GM23338 (cell line): ENCODE data around the gene ZNF587. TPM values are rescaled to one million over a fixed set of nuclear protein-coding genes. Genes with fewer than 3 reads are reported as not detected.
"Not testable (repeated sequence)": the region's sequence is repeated elsewhere in the genome, so short reads cannot be mapped to it uniquely, and the experiment has no call there.

Experiments used
- ATAC-seq: fragments of 200-7000 bp; cut with Tn5 transposase; 3 replicates; pipeline ENCODE4 v1.9.1; 2020
- DNase-seq: peaks from one replicate; pipeline ENCODE4 v3.0.0-alpha.2; 2015; ENCODE audit warnings: low spot score
- H2AFZ ChIP-seq: fragments of 200-600 bp; sonication (generic); 2 replicates; pipeline ENCODE4 v1.8.0; 2016; ENCODE audit warnings: antibody characterized with exemption, mild to moderate bottlenecking, moderate library complexity
- H3F3A ChIP-seq: fragments of 200-600 bp; sonication (generic); replicated peaks from 2 replicates; pipeline ENCODE4 v1.8.0; 2017; ENCODE audit warnings: antibody characterized with exemption, mixed run types, low read depth
- H3K27ac ChIP-seq: fragments of 200-600 bp; sonication (generic); 2 replicates; pipeline ENCODE4 v1.6.1; 2016; ENCODE audit warnings: low read depth
- H3K27me3 ChIP-seq: fragments of 200-600 bp; sonication (generic); 2 replicates; pipeline ENCODE4 v1.8.0; 2016; ENCODE audit warnings: mild to moderate bottlenecking, mixed run types, moderate library complexity; ENCODE audit not compliant: insufficient read depth
- H3K36me3 ChIP-seq: fragments of 200-600 bp; sonication (generic); 2 replicates; pipeline ENCODE4 v1.8.0; 2016; ENCODE audit warnings: mild to moderate bottlenecking; ENCODE audit not compliant: insufficient read depth
- H3K4me1 ChIP-seq: fragments of 200-600 bp; sonication (generic); 2 replicates; pipeline ENCODE4 v1.8.0; 2016; ENCODE audit warnings: mild to moderate bottlenecking, moderate library complexity; ENCODE audit not compliant: insufficient read depth
- H3K4me2 ChIP-seq: fragments of 200-600 bp; sonication (generic); 2 replicates; pipeline ENCODE4 v1.7.1; 2017; ENCODE audit warnings: mixed run types
- H3K4me3 ChIP-seq: fragments of 200-600 bp; sonication (generic); 2 replicates; pipeline ENCODE4 v1.6.1; 2016; ENCODE audit warnings: mixed run types
- H3K79me2 ChIP-seq: fragments of 200-600 bp; sonication (generic); replicated peaks from 2 replicates; pipeline ENCODE4 v1.8.0; 2017; ENCODE audit warnings: mild to moderate bottlenecking; ENCODE audit not compliant: insufficient read depth
- H3K9me2 ChIP-seq: fragments of 200-600 bp; sonication (generic); 2 replicates; pipeline ENCODE4 v1.8.0; 2017; ENCODE audit not compliant: insufficient read depth
- H4K20me1 ChIP-seq: fragments of 200-600 bp; sonication (generic); replicated peaks from 2 replicates; pipeline ENCODE4 v1.8.0; 2017; ENCODE audit warnings: mild to moderate bottlenecking; ENCODE audit not compliant: insufficient read depth
- H3K27ac Mint-ChIP-seq: 2 replicates; pipeline ENCODE4 v1.8.0; 2020; ENCODE audit warnings: inconsistent platforms, mild to moderate bottlenecking, moderate library complexity, mixed read lengths
- H3K27me3 Mint-ChIP-seq: 3 replicates; pipeline ENCODE4 v1.8.0; 2022; ENCODE audit warnings: low read depth, mild to moderate bottlenecking, moderate library complexity, mixed read lengths, inconsistent platforms; ENCODE audit not compliant: insufficient read depth, poor library complexity
- H3K36me3 Mint-ChIP-seq: 3 replicates; pipeline ENCODE4 v1.8.0; 2021; ENCODE audit warnings: low read depth, mild to moderate bottlenecking, inconsistent platforms, moderate library complexity, mixed read lengths
- H3K4me1 Mint-ChIP-seq: 3 replicates; pipeline ENCODE4 v1.8.0; 2020; ENCODE audit warnings: mild to moderate bottlenecking, inconsistent platforms, mixed read lengths
- H3K4me3 Mint-ChIP-seq: 3 replicates; pipeline ENCODE4 v1.8.0; 2021; ENCODE audit warnings: moderate library complexity, mild to moderate bottlenecking, inconsistent platforms, mixed read lengths
- H3K9me3 Mint-ChIP-seq: 3 replicates; pipeline ENCODE4 v1.8.0; 2020; ENCODE audit warnings: moderate library complexity, mild to moderate bottlenecking, inconsistent platforms, mixed read lengths
- CREB1 ChIP-seq: fragments of 250-450 bp; sonication (Bioruptor Pico); IDR thresholded peaks from 2 replicates; pipeline ENCODE4 v1.5.0; 2020; ENCODE audit warnings: low read depth, mild to moderate bottlenecking, moderate library complexity
- CTCF ChIP-seq, 2 experiments: fragments of 200-600 bp in 1 of 2; sonication (generic) in 1 of 2; conservative IDR thresholded peaks; 2 replicates each; pipeline versions ENCODE4 v1.5.1 to v1.6.1; 2016 to 2017; ENCODE audit warnings: antibody characterized with exemption in 2 of 2, low read depth in 2 of 2, mild to moderate bottlenecking in 2 of 2, moderate library complexity in 1 of 2
- ETS1 ChIP-seq: IDR thresholded peaks from 2 replicates; pipeline ENCODE4 v1.6.1; 2016; ENCODE audit warnings: antibody characterized with exemption
- EZH2 ChIP-seq: fragments of 200-600 bp; sonication (generic); IDR thresholded peaks from one replicate; pipeline ENCODE4 v1.8.0; 2017; ENCODE audit warnings: antibody characterized with exemption, mild to moderate bottlenecking, low read depth; ENCODE audit not compliant: unreplicated experiment
- EZH2phosphoT487 ChIP-seq: fragments of 200-600 bp; sonication (generic); IDR thresholded peaks from one replicate; pipeline ENCODE4 v1.8.1; 2018; ENCODE audit warnings: antibody characterized with exemption; ENCODE audit not compliant: unreplicated experiment
- JUNB ChIP-seq: IDR thresholded peaks from one replicate; pipeline ENCODE4 v1.6.1; 2016; ENCODE audit warnings: antibody characterized with exemption; ENCODE audit not compliant: unreplicated experiment
- NANOG ChIP-seq: IDR thresholded peaks from 2 replicates; pipeline ENCODE4 v1.6.1; 2016; ENCODE audit warnings: antibody characterized with exemption, borderline replicate concordance
- POLR2AphosphoS5 ChIP-seq: IDR thresholded peaks from 2 replicates; pipeline ENCODE4 v1.6.1; 2016; ENCODE audit warnings: antibody characterized with exemption, low read depth
- STAT1 ChIP-seq: IDR thresholded peaks from one replicate; pipeline ENCODE4 v1.6.1; 2016; ENCODE audit warnings: antibody characterized with exemption; ENCODE audit not compliant: unreplicated experiment
- ZNF114 ChIP-seq: fragments of 250-450 bp; sonication (Bioruptor Pico); IDR thresholded peaks from 2 replicates; pipeline ENCODE4 v1.5.0; 2020; ENCODE audit warnings: mild to moderate bottlenecking, moderate library complexity
- ZNF462 ChIP-seq: fragments of 250-450 bp; sonication (Bioruptor Pico); IDR thresholded peaks from 2 replicates; pipeline ENCODE4 v1.5.0; 2020; ENCODE audit warnings: mild to moderate bottlenecking, moderate library complexity
- polyA plus RNA-seq: library from polyadenylated mRNA; unstranded; fragments of >200 nt; fragmentation: Nextera tagmentation; extraction: Ambion mirVana; gene quantifications from 2 replicates; pipeline ENCODE4 v1.2.1, GENCODE V29; 2016
- total RNA-seq: library from RNA; depleted of rRNA; stranded (reverse); fragments of >200 nt; shearing (Covaris generic); gene quantifications from 2 replicates; pipeline ENCODE4 v1.2.3, GENCODE V29; 2014

Gene ZNF587
- total and polyA plus RNA-seq, 2 experiments from 2014 or later = 12.8 to 31.8 TPM

- TF ChIP-seq NANOG (no peak), EZH2phosphoT487 (no peak), STAT1 (no peak), JUNB (no peak), POLR2AphosphoS5 (no peak), EZH2 (no peak), ETS1 (no peak), CTCF (conservative IDR thresholded peaks at IDR 0.05; ENCODE audit: low read depth in 2 of 2) (no peak), CREB1 (CRISPR knock-in tag) (no peak), ZNF114 (CRISPR knock-in tag) (no peak)
These were observed 20.6 kb downstream of the ZNF587 start (continued) for GRCh38 chr19:57870225-57870624.

GRCh38 chr19:57872450-57872849 is 22.8 kb downstream of the ZNF587 start:
- DNase-seq = no peak
- peaks cover 13% of the 10 kb centered on the region for H3K27me3 Mint-ChIP-seq
- H3K4me1 Mint-ChIP-seq = no peaks in the 10 kb centered on the region
- H3K9me2 ChIP-seq = 0 out of 2 replicates have a peak, but pooled peaks cover 3% of the 10 kb centered on the region
- no peak overlapping the region for H3K4me3 Mint-ChIP-seq
- H3K4me3 ChIP-seq = no peak overlapping the region
- peaks cover 66% of the 10 kb centered on the region for H3K9me3 Mint-ChIP-seq
- H3F3A ChIP-seq = peaks cover 46% of the 10 kb centered on the region
- H4K20me1 ChIP-seq = peaks cover 33% of the 10 kb centered on the region
- no peak overlapping the region for H3K27ac Mint-ChIP-seq
- H3K4me2 ChIP-seq = no peak overlapping the region
- H3K79me2 ChIP-seq = peaks cover 95% of the 10 kb centered on the region
- H3K27ac ChIP-seq = no peak overlapping the region
- H3K4me1 ChIP-seq = no peaks in the 10 kb centered on the region
- peaks cover 96% of the 10 kb centered on the region for H3K36me3 Mint-ChIP-seq
- no peak for ATAC-seq
- no peaks in the 10 kb centered on the region for H3K27me3 ChIP-seq
- H2AFZ ChIP-seq = no peak overlapping the region
- H3K36me3 ChIP-seq = peaks cover 67% of the 10 kb centered on the region
- TF ChIP-seq ZNF462 (CRISPR knock-in tag) = no peak

- Histone ChIP-seq H3K36me3 (peaks cover 78% of the 10 kb centered on the region), H3F3A (peaks cover 36% of the 10 kb centered on the region), H3K4me3 (peak overlapping the region; percentile 20; the same call in 1 of the 2 replicates), H3K79me2 (peaks cover 95% of the 10 kb centered on the region), H4K20me1 (peaks cover 45% of the 10 kb centered on the region)
- not testable (repeated sequence) for H3K27ac ChIP-seq, ATAC-seq, H3K4me3 Mint-ChIP-seq, H3K9me2 ChIP-seq, H3K27ac Mint-ChIP-seq, H3K4me1 ChIP-seq, H2AFZ ChIP-seq, H3K27me3 ChIP-seq, H3K4me2 ChIP-seq, H3K4me1 Mint-ChIP-seq
- Mint-ChIP-seq H3K27me3 (peaks cover 13% of the 10 kb centered on the region), H3K36me3 (peaks cover 95% of the 10 kb centered on the region), H3K9me3 (peaks cover 66% of the 10 kb centered on the region)
- DNase-seq = peak; percentile 43
These were observed 24.5 kb downstream of the ZNF587 start for GRCh38 chr19:57873883-57874799.
